Measurements from ENCODE around the gene ELK4. TPM values are rescaled to one million over a fixed set of nuclear protein-coding genes. Genes with fewer than 3 reads are reported as not detected.

Gene ELK4
- total and polyA plus RNA-seq, 2 of the 4 experiments (the other 2 are of a cell fraction): 4.6 to 11.3 TPM

DNA sequence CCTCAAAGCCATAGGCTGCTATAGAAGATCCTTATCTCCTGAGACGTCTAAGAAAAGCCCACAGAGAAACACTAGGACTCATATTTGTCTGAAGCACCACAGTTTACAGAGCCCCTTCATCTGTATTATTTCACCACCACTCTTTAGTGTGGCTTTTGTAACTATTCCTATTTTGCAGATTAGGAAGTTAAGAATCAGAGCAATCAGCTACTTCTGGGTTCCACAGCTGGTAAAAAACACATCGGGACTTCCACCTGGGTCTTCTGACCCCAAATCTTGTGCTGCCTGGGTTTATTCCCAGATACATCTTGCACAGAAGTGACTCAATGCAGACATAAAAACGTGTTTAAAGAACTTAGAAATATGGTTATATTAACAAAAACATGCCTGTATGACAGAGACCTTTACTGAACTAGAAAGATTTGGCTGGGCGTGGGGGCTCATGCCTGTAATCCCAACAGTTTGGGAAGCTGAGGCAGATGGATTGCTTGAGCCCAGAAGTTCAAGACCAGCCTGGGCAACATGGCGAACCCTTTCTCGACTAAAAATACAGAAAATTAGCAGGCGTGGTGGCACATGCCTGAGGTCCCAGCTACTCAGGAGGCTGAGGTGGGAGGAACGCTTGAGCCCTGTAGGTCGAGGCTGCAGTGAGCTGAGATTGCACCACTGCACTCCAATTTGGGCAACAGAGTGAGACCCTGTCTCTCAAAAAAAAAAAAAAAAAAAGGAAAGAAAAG lies 40.9 kb downstream of the ELK4 start (continued):
- TF ChIP-seq RCOR1 (IDR thresholded peaks at IDR 0.05; ENCODE audit: insufficient replicate concordance, low read length): no peak

DNA sequence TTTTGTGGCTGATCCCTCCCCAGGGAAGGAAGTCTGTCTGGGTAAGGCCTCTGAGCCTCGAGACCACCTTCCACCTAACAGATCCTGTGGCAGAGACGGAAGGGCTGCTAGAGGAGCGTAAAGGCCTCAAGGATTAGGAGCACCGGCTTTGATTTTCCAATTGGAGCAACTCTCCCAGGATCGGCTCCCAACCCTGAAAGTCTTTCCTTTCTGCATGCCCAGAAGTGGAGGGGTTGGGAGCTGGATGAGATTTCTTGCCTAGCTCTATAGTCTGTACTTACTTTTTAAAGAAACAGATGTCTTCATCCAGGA lies 41.4 kb downstream of the ELK4 start:
- Histone ChIP-seq H3K18ac (ENCODE audit: low read depth, low read length) (no peak overlapping the region), H3K56ac (ENCODE audit: extremely low read depth, insufficient read depth, low read length) (no peak overlapping the region), H4K8ac (ENCODE audit: low read depth in 2 of 2, low read length in 2 of 2) (no peak overlapping the region), H3K27ac (ENCODE audit: insufficient read depth, low read length) (no peak overlapping the region), H2BK20ac (ENCODE audit: low read depth, low read length) (no peak overlapping the region), H3K4me2 (ENCODE audit: low read depth, low read length) (no peak overlapping the region), H3K23ac (ENCODE audit: low read depth, low read length) (no peak overlapping the region), H3K4me3 (ENCODE audit: insufficient read depth, low read depth, low read length) (no peak overlapping the region), H2AK9ac (replicated peaks; ENCODE audit: low read depth, low read length, poor library complexity) (no peak overlapping the region), H3K14ac (replicated peaks; ENCODE audit: low read depth, low read length) (no peak overlapping the region), H4K5ac (ENCODE audit: low read depth, low read length) (no peak overlapping the region), H2BK120ac (ENCODE audit: low read depth, low read length) (no peak overlapping the region), H3K4ac (ENCODE audit: low read depth, low read length) (no peak overlapping the region), H4K20me1 (ENCODE audit: insufficient read depth, low read length) (no peaks in the 10 kb centered on the region), H3K9me1 (ENCODE audit: insufficient read depth, low read length) (0 out of 2 replicates have a peak, but pooled peaks cover 2% of the 10 kb centered on the region), H2BK5ac (ENCODE audit: low read depth, low read length, poor library complexity, severe bottlenecking) (no peak overlapping the region), H3K79me1 (ENCODE audit: low read depth in 1 of 2, low read length in 2 of 2) (no peaks in the 10 kb centered on the region), H3K9ac (ENCODE audit: low read depth, low read length) (no peak overlapping the region), H3K36me3 (ENCODE audit: control insufficient read depth, insufficient read depth, low read length) (no peaks in the 10 kb centered on the region), H2AK5ac (ENCODE audit: low read depth, low read length) (no peak overlapping the region), H3K27me3 (ENCODE audit: control insufficient read depth, insufficient read depth, low read length) (no peaks in the 10 kb centered on the region), H2BK15ac (ENCODE audit: low read depth, low read length) (no peak overlapping the region), H4K91ac (ENCODE audit: insufficient read depth, low read depth, low read length) (no peak overlapping the region), H3K9me3 (ENCODE audit: control insufficient read depth, insufficient read depth, low read length) (no peaks in the 10 kb centered on the region), H3K4me1 (ENCODE audit: control insufficient read depth, insufficient read depth, low read length) (peaks cover 4% of the 10 kb centered on the region), H2AFZ (replicated peaks; ENCODE audit: low read length, poor library complexity) (no peak overlapping the region)
- WGBS, 2 experiments (ENCODE audit: extremely low coverage in 2 of 2, insufficient read length in 1 of 2): no CpG with 5 or more reads among the region's 5 CpGs
- in situ Hi-C loops (cut with MboI; ENCODE audit: low sequenced_read_pairs) (loop anchor here (5.0 kb wide), 3 partner anchors 42 to 122 kb away; partner anchors contain the start of gene ELK4), dilution Hi-C loops (cut with HindIII; ENCODE audit: low sequenced_read_pairs, unreplicated experiment) (no loop called here), intact Hi-C loops (cut with micrococcal nuclease) (loop anchor here (5.0 to 10.0 kb wide), 2 partner anchors 317 to 384 kb away; no protein-coding TSS in a partner anchor)
- no peak for DNase-seq
- BruUV-seq (replicated peaks): no TSS peak
- CTCF ChIA-PET: interaction anchor here (2.8 to 7.6 kb wide), 2 partner anchors 42 to 66 kb away, joined by 30 to 156 read pairs; partner anchors contain the start of gene ELK4
- TF ChIP-seq, protein P1, sequence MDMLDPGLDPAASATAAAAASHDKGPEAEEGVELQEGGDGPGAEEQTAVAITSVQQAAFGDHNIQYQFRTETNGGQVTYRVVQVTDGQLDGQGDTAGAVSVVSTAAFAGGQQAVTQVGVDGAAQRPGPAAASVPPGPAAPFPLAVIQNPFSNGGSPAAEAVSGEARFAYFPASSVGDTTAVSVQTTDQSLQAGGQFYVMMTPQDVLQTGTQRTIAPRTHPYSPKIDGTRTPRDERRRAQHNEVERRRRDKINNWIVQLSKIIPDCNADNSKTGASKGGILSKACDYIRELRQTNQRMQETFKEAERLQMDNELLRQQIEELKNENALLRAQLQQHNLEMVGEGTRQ (IDR thresholded peaks at IDR 0.05; ENCODE audit: low read depth, low read length): no peak
- TF ChIP-seq RFX5 (IDR thresholded peaks at IDR 0.05; ENCODE audit: low read depth, low read length) (no peak), NFE2L2 (IDR thresholded peaks at IDR 0.05; ENCODE audit: low read depth, low read length) (no peak), SMC3 (IDR thresholded peaks at IDR 0.05; ENCODE audit: low read depth, low read length) (no peak), POLR2A (IDR thresholded peaks at IDR 0.05; ENCODE audit: low read depth, low read length) (no peak), CHD1 (IDR thresholded peaks at IDR 0.05; ENCODE audit: low read depth, low read length) (no peak), FOS (IDR thresholded peaks at IDR 0.05; ENCODE audit: low read depth, low read length) (no peak), RCOR1 (IDR thresholded peaks at IDR 0.05; ENCODE audit: insufficient replicate concordance, low read length) (no peak), MXI1 (IDR thresholded peaks at IDR 0.05; ENCODE audit: borderline replicate concordance, low read depth, low read length) (no peak)
- TF ChIP-seq, protein P2, sequence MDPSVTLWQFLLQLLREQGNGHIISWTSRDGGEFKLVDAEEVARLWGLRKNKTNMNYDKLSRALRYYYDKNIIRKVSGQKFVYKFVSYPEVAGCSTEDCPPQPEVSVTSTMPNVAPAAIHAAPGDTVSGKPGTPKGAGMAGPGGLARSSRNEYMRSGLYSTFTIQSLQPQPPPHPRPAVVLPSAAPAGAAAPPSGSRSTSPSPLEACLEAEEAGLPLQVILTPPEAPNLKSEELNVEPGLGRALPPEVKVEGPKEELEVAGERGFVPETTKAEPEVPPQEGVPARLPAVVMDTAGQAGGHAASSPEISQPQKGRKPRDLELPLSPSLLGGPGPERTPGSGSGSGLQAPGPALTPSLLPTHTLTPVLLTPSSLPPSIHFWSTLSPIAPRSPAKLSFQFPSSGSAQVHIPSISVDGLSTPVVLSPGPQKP (IDR thresholded peaks at IDR 0.05; ENCODE audit: borderline replicate concordance, low read depth, low read length): no peak
- POLR2A ChIA-PET (ENCODE audit: unreplicated experiment): no interaction called here
- ATAC-seq (ENCODE audit: low read depth): no peak
